ENCODE data around the gene SLC41A3.

DNA sequence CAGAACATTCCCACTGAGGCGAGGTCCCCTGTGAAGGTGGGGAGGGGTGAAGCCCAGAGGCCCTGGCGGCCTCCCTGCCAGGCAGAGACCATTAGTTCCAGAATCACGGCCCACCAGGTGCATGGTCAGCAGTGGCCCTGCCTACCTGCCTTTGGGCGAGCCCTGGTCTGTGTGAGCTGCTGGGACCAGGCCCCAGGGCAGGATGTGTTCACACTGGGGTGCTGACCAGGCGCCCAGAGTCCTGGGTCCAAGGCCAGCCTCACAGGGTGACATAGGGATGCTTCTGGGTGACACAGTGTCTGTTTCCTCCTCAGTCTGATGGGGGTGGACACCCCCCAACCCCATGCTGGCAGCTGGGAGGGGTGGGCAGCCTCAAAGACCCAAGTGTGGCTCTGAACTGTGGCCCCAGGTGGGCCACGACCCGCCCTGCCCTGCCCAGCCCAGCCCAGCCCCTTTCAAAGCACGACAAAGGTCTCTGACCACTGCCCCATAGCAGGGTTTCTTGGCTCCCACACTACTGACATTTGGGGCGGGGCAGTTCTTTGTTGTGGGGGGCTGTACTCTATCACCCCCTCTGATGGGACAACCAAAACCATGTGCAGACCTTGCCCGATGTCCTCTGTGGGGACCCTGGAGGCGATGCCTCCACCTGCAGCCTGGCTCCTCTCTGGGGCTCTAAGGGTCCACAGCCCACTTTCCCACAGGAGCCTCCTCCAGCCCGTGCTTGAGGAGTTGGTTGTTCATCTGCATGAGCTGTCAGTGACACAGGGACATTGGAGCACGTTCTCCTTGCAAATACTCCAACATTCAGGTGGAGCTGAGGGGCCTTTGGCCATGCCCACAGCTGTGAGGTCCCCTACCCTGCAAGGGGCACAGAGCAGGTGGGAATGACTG is 44.8 kb upstream of the SLC41A3 start:
- TF ChIP-seq, protein P1, sequence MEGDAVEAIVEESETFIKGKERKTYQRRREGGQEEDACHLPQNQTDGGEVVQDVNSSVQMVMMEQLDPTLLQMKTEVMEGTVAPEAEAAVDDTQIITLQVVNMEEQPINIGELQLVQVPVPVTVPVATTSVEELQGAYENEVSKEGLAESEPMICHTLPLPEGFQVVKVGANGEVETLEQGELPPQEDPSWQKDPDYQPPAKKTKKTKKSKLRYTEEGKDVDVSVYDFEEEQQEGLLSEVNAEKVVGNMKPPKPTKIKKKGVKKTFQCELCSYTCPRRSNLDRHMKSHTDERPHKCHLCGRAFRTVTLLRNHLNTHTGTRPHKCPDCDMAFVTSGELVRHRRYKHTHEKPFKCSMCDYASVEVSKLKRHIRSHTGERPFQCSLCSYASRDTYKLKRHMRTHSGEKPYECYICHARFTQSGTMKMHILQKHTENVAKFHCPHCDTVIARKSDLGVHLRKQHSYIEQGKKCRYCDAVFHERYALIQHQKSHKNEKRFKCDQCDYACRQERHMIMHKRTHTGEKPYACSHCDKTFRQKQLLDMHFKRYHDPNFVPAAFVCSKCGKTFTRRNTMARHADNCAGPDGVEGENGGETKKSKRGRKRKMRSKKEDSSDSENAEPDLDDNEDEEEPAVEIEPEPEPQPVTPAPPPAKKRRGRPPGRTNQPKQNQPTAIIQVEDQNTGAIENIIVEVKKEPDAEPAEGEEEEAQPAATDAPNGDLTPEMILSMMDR (conservative IDR thresholded peaks at IDR 0.05 in 1 of 2, IDR thresholded peaks at IDR 0.05 in 1 of 2; ENCODE audit: extremely low read depth in 1 of 2, insufficient read depth in 1 of 2, low read depth in 1 of 2, low read length in 2 of 2): no peak
- no peak for TF ChIP-seq EZH2 (IDR thresholded peaks at IDR 0.05; ENCODE audit: borderline replicate concordance, low read length)

Measured in mammary epithelial cell (primary cell).